ENCODE data around the gene NUCB1.

Gene NUCB1

DNA sequence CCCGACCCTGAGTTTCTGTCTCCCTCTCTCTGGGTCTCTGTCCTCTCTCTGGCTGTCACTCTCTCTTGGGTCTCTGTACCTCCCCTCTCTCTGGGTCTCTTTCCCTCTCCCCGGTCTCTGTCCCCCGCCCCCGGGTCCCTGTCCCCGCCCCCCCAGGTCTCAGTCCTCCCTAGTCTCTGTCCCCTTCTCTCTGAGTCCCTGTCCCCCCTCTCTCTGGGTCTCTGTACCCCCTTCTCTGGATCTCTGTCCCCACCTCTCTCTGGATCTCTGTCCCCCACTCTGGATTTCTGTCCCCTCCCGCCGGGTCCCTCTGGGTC is 62.7 kb downstream of the NUCB1 start:
- H3K27ac Mint-ChIP-seq = peak overlapping the region; percentile 99
- H3K4me3 Mint-ChIP-seq = peak overlapping the region; percentile 99
- H3K9me3 Mint-ChIP-seq = peaks cover 0 to 5% of the 10 kb centered on the region in 2 donors
- H3K27me3 Mint-ChIP-seq = no peaks in the 10 kb centered on the region
- H3K4me1 Mint-ChIP-seq = peaks cover 50 to 79% of the 10 kb centered on the region in 2 donors
- DNase-seq (no peak), ATAC-seq (replicated peaks) (no peak)
- peaks cover 49 to 63% of the 10 kb centered on the region in 2 donors for H3K36me3 Mint-ChIP-seq

- Mint-ChIP-seq H3K27ac (peak overlapping the region; percentile 99), H3K9me3 (peaks cover 0 to 5% of the 10 kb centered on the region in 2 donors), H3K27me3 (no peaks in the 10 kb centered on the region), H3K4me1 (peaks cover 57 to 84% of the 10 kb centered on the region in 2 donors), H3K36me3 (peaks cover 47 to 62% of the 10 kb centered on the region in 2 donors), H3K4me3 (peak overlapping the region; percentile 99)
- peak; percentile 28 to 29 for ATAC-seq (replicated peaks)
- DNase-seq = peak; percentile 62
Measured at GRCh38 chr19:48963371-48964204, 63.5 kb downstream of the NUCB1 start.

- peaks cover 0 to 5% of the 10 kb centered on the region in 2 donors for H3K9me3 Mint-ChIP-seq
- ATAC-seq (replicated peaks) = no peak
- peaks cover 55 to 82% of the 10 kb centered on the region in 2 donors for H3K4me1 Mint-ChIP-seq
- H3K4me3 Mint-ChIP-seq = peak overlapping the region; percentile 99
- H3K27me3 Mint-ChIP-seq = no peaks in the 10 kb centered on the region
- no peak for DNase-seq
- peak overlapping the region; percentile 99 for H3K27ac Mint-ChIP-seq
- H3K36me3 Mint-ChIP-seq = peaks cover 50 to 62% of the 10 kb centered on the region in 2 donors
Measured at GRCh38 chr19:48964205-48965039, 64.3 kb downstream of the NUCB1 start.

DNA sequence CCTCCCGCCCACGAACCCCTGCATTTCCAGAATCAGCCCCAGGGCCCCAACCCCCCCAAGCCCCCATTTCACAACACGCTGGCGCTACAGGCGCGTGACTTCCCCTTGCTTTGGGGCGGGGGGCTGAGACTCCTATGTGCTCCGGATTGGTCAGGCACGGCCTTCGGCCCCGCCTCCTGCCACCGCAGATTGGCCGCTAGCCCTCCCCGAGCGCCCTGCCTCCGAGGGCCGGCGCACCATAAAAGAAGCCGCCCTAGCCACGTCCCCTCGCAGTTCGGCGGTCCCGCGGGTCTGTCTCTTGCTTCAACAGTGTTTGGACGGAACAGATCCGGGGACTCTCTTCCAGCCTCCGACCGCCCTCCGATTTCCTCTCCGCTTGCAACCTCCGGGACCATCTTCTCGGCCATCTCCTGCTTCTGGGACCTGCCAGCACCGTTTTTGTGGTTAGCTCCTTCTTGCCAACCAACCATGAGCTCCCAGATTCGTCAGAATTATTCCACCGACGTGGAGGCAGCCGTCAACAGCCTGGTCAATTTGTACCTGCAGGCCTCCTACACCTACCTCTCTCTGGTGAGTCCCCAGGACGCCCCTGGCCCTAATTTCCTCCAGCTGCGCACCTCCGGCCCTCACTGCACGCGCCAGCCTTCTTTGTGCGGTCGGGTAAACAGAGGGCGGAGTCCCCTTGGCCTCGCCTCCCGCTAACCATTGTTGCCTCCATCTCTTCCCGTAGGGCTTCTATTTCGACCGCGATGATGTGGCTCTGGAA is 65.1 kb downstream of the NUCB1 start, which contains the start of gene FTL:
TSS of gene FTL (plus strand) at position 270 of the 766 bp plus-strand sequence. CDS start at position 469, 199 bp downstream.
- Mint-ChIP-seq H3K27me3 (no peaks in the 10 kb centered on the region), H3K27ac (peak within 1 kb of the TSS; percentile 99), H3K9me3 (peaks cover 0 to 5% of the 10 kb centered on the region in 2 donors), H3K4me1 (peaks cover 55 to 83% of the 10 kb centered on the region in 2 donors), H3K36me3 (peaks cover 53 to 67% of the 10 kb centered on the region in 2 donors), H3K4me3 (peak within 1 kb of the TSS; percentile 99)
- peak; percentile 74 to 75 for ATAC-seq (replicated peaks)
- DNase-seq = peak; percentile 93

DNA sequence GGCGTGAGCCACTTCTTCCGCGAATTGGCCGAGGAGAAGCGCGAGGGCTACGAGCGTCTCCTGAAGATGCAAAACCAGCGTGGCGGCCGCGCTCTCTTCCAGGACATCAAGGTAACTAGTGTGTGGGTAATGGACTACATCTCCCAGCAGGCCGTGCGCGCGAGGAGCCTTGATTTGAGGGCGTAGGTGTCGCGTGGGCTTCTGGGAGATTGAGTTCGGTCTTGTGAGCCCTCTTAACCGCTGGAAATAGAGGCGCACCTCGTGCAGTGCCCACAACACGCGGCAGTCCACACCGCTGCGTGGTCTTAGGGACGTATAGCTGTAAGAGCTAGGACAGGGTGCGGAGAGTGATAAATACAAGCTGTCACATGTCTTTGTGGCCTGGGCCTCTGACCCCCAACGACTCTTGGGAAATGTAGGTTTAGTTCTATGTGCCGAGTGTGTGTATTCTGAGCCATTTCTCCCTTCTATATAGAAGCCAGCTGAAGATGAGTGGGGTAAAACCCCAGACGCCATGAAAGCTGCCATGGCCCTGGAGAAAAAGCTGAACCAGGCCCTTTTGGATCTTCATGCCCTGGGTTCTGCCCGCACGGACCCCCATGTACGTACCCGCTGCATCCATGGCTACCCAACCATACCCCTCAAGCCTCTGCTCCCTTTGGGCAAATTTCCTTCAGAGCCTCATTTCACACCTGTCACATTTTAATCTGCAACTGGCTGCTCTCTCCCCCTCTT is 65.9 kb downstream of the NUCB1 start:
- ATAC-seq (replicated peaks) (peak; percentile 55 to 59), DNase-seq (peak; percentile 81)
- Mint-ChIP-seq H3K36me3 (peaks cover 54 to 63% of the 10 kb centered on the region in 2 donors), H3K4me1 (peaks cover 56 to 88% of the 10 kb centered on the region in 2 donors), H3K4me3 (peak overlapping the region; percentile 99), H3K27me3 (no peaks in the 10 kb centered on the region), H3K9me3 (peaks cover 0 to 4% of the 10 kb centered on the region in 2 donors), H3K27ac (peak overlapping the region; percentile 99)

DNA sequence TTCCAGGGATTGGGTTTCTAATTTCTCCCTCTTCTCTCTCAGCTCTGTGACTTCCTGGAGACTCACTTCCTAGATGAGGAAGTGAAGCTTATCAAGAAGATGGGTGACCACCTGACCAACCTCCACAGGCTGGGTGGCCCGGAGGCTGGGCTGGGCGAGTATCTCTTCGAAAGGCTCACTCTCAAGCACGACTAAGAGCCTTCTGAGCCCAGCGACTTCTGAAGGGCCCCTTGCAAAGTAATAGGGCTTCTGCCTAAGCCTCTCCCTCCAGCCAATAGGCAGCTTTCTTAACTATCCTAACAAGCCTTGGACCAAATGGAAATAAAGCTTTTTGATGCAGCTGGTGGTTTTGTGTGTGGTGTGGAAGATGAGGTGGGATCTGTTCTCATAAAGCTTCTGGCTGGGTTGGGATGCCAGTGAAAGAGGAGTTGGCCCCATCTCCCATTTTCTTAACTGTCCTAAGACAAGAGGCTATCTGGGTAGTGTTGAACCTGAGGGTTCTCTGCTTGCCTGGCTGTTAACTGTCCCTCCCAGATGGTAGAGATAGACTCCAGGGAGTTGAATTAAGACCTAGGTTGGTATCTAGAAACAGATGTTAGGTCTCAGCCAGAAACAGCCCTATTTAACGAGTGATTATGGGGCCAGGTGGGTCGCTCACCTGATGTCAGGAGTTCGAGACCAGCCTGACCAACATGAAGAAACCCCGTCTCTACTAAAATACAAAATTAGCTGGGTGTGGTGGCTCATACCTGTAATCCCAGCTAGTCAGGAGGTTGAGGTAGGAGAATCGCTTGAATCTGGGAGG is 66.6 kb downstream of the NUCB1 start:
- DNase-seq (no peak), ATAC-seq (replicated peaks) (no peak)
- H3K4me3 Mint-ChIP-seq = peak overlapping the region; percentile 99
- peaks cover 54 to 82% of the 10 kb centered on the region in 2 donors for H3K4me1 Mint-ChIP-seq
- peak overlapping the region; percentile 99 for H3K27ac Mint-ChIP-seq
- H3K36me3 Mint-ChIP-seq = peaks cover 51 to 58% of the 10 kb centered on the region in 2 donors
- H3K9me3 Mint-ChIP-seq = peaks cover 0 to 3% of the 10 kb centered on the region in 2 donors
- H3K27me3 Mint-ChIP-seq = no peaks in the 10 kb centered on the region

GRCh38 chr19:48967346-48968178 is 67.5 kb downstream of the NUCB1 start:
- Mint-ChIP-seq H3K4me1 (peaks cover 46 to 74% of the 10 kb centered on the region in 2 donors), H3K4me3 (peak overlapping the region; percentile 99), H3K9me3 (peaks cover 0 to 3% of the 10 kb centered on the region in 2 donors), H3K36me3 (peaks cover 47 to 52% of the 10 kb centered on the region in 2 donors), H3K27ac (peak overlapping the region; percentile 99), H3K27me3 (no peaks in the 10 kb centered on the region)
- ATAC-seq (replicated peaks) (no peak), DNase-seq (no peak)

DNA sequence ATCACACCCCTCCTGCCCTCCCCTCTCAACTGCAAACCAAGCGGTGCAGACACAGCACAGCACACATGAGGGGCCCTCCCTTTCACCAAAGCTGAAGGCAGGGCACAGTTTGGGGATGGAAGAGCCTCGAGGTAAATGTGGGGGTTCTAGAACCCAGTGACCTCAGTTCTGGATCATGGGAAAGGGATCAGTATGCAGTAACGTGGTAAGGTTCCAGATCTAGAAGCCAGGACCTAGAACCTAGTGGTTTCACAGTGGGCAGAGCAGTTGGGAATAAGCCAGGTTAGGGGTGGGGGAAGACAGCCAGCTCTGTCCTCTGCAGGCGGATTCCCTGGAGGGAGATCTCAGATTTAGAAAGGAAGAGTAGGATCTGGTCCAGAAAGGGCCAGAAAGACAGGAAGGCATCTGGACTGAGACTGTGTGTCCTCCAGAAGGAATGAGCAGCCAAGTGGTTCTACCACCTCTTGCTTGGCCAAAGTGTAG is 68.1 kb downstream of the NUCB1 start:
- H3K27ac Mint-ChIP-seq = peak overlapping the region; percentile 99
- H3K9me3 Mint-ChIP-seq = peaks cover 0 to 3% of the 10 kb centered on the region in 2 donors
- ATAC-seq (replicated peaks) (no peak), DNase-seq (no peak)
- H3K36me3 Mint-ChIP-seq = peaks cover 51 to 57% of the 10 kb centered on the region in 2 donors
- peaks cover 42 to 68% of the 10 kb centered on the region in 2 donors for H3K4me1 Mint-ChIP-seq
- H3K4me3 Mint-ChIP-seq = peak overlapping the region in 1 of 2 donors; percentile 14
- no peaks in the 10 kb centered on the region for H3K27me3 Mint-ChIP-seq

- DNase-seq (no peak), ATAC-seq (replicated peaks) (no peak)
- H3K27me3 Mint-ChIP-seq = no peaks in the 10 kb centered on the region
- H3K27ac Mint-ChIP-seq = peak overlapping the region; percentile 47
- peaks cover 0 to 3% of the 10 kb centered on the region in 2 donors for H3K9me3 Mint-ChIP-seq
- peaks cover 38 to 62% of the 10 kb centered on the region in 2 donors for H3K4me1 Mint-ChIP-seq
- no peak overlapping the region for H3K4me3 Mint-ChIP-seq
- H3K36me3 Mint-ChIP-seq = peaks cover 51 to 57% of the 10 kb centered on the region in 2 donors
Measured at GRCh38 chr19:48968813-48969218, 68.7 kb downstream of the NUCB1 start.

DNA sequence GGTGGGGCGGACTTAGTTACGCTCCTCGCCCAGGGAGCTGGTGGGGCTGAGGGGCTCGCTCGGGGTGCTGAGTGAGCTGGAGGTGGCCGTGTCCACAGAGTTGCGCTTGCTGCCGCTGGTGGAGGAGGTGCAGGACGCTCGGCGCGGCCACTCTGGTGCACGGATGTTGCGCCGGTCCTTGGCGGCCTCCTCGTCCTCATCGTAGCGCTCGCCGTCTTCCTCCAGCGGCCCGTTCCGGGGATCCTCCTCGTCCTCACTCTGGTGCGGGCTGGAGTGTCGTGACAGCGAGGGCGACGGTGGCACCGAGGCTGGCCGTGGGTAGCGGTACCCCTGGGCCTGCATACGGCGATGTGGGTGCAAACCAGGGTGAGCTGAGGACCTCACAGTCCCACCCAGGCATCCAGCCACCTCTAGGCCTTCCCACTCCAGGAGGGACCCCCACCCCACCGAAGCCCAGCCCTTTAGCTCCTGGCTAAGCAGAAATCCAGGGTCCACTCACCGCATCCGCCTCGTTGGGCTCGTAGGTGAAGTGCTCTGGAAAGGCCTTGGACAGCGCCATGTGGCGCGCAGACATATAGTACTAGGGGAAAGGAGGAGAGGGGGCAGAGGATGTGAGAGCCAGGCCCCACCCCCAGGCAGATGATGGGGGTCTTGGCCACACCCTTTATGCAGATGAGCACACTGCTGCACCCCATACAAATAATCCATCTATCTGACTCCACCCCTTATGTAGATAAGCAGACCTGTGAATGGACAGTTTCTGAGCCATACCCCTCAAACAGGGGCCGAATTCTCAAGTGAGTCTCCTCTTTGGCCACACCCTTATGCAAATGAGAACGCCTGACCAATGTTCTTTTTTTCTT is 69.4 kb downstream of the NUCB1 start:
- no peak overlapping the region for H3K4me3 Mint-ChIP-seq
- peaks cover 31 to 55% of the 10 kb centered on the region in 2 donors for H3K4me1 Mint-ChIP-seq
- H3K9me3 Mint-ChIP-seq = peaks cover 0 to 3% of the 10 kb centered on the region in 2 donors
- no peaks in the 10 kb centered on the region for H3K27me3 Mint-ChIP-seq
- DNase-seq (no peak), ATAC-seq (replicated peaks) (no peak)
- peaks cover 53 to 63% of the 10 kb centered on the region in 2 donors for H3K36me3 Mint-ChIP-seq
- no peak overlapping the region for H3K27ac Mint-ChIP-seq

- ATAC-seq (replicated peaks) = no peak
- Mint-ChIP-seq H3K27ac (no peak overlapping the region), H3K9me3 (peaks cover 0 to 3% of the 10 kb centered on the region in 2 donors), H3K36me3 (peaks cover 53 to 62% of the 10 kb centered on the region in 2 donors), H3K27me3 (no peaks in the 10 kb centered on the region), H3K4me3 (no peak overlapping the region), H3K4me1 (peaks cover 26 to 47% of the 10 kb centered on the region in 2 donors)
- DNase-seq = no peak
Measured at GRCh38 chr19:48970139-48970766, 70.1 kb downstream of the NUCB1 start.
